GM12874 (cell line): ENCODE data around the gene CDH23.

Experiments
- TF ChIP-seq, protein P1 (sequence below): IDR thresholded peaks from 2 replicates; pipeline ENCODE4 v1.5.1; 2011; ENCODE audit warnings: low read depth, mild to moderate bottlenecking, control low read depth, low read length, moderate library complexity; ENCODE audit not compliant: insufficient read depth

The CDH23 gene

DNA sequence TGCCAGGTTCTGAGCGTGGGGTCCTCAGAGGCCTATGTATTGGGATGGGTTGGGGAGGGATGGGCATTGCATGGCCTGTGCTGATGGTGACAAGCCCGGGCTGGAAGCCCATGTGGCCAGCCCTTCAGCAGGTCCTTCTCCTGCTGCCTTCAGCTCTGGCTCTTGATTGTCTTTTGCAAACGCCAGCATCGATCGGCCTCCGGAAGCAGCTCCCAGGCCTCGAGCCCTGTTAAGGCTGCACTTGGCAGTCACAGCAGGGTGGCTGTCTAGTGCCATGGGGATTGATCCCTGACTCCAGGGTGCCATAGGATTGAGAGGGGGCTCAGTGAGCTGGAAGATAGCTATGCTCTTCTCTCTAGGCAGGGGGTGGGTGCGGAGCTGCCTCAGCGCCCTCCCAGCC is 51.4 kb downstream of the CDH23 start:
- TF ChIP-seq, protein P1, sequence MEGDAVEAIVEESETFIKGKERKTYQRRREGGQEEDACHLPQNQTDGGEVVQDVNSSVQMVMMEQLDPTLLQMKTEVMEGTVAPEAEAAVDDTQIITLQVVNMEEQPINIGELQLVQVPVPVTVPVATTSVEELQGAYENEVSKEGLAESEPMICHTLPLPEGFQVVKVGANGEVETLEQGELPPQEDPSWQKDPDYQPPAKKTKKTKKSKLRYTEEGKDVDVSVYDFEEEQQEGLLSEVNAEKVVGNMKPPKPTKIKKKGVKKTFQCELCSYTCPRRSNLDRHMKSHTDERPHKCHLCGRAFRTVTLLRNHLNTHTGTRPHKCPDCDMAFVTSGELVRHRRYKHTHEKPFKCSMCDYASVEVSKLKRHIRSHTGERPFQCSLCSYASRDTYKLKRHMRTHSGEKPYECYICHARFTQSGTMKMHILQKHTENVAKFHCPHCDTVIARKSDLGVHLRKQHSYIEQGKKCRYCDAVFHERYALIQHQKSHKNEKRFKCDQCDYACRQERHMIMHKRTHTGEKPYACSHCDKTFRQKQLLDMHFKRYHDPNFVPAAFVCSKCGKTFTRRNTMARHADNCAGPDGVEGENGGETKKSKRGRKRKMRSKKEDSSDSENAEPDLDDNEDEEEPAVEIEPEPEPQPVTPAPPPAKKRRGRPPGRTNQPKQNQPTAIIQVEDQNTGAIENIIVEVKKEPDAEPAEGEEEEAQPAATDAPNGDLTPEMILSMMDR = no peak

DNA sequence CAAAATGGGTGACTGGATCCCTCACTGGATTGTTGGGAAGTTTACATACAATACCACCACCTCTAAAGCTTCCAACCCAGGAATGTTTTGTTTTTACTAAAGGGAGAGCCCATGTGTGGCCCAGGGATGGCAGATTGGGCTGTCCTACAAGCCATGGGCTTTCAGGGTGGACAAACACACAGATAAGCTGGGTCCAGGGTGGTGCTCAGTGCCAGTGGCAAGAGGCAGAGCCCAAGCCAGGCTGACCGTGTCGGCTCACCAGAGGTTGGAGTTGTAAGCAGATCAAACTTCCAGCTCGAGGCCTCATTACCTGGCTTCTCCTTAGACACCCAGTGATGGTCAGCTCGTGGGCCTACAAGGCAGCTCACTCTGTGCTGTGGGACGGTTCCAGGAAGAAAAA is 52.3 kb downstream of the CDH23 start:
- TF ChIP-seq, protein P1 = no peak

DNA sequence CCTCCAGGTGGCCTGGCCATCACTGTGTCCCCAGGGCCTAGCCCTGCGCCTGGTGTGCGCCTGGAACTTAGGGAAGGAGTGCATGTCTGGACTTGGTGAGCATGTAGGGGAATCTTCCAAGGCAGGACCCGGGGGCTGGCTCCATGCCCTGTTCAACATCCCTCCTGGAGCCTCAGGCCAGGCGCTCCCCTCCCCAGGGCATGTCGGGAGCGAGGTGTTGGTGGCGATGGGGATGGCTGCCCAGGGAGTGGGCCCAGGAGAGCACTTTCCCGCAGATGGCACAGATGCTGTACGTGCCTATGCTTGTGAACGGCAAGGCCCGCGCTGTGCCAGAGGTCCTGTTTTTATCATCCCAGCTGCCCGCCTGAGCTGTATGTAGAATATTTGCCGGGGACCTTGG is 55.0 kb downstream of the CDH23 start:
- TF ChIP-seq, protein P1 = no peak

DNA sequence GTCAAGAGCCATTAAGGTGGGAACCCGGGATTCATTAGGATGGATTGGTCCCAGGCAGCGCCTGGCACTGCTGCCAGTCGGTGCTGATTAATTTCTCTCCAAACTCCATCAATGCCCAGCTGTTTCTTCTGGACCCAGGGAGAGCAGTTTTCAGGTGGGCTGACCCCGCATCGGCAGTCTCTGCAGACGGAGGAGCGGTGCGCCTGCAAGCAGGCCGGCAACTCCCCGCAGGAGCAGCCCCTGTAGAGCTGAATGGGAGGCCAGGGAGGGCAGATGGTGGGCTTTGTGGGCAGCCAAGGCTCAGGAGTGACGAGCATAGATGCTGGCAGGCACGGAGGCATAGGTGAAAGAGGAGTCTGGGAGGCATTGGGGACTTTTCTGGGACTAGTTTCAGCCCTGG is 56.5 kb downstream of the CDH23 start:
- TF ChIP-seq, protein P1 = no peak

DNA sequence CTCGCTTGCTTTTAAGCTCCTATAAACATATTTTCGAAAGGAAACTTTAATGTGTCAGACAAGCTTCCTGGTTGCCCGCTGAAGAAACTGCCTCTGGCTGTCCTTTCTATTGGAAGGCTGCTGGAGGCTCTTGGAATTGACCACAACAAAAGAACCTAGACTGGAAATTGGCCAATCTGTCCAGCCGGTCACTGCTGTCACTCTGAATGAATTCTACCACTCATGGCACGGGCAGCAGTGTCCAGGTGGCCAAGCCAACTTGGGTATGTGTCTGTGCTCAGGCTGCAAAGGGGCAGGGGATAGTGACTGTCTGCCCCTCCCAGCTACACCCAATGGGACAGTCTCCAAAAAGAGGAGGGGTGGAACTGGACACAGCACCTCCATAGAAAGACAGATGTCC is 57.6 kb downstream of the CDH23 start:
- TF ChIP-seq, protein P1 = no peak

GRCh38 chr10:71455035-71455434 is 58.3 kb downstream of the CDH23 start:
- TF ChIP-seq, protein P1 = no peak

DNA sequence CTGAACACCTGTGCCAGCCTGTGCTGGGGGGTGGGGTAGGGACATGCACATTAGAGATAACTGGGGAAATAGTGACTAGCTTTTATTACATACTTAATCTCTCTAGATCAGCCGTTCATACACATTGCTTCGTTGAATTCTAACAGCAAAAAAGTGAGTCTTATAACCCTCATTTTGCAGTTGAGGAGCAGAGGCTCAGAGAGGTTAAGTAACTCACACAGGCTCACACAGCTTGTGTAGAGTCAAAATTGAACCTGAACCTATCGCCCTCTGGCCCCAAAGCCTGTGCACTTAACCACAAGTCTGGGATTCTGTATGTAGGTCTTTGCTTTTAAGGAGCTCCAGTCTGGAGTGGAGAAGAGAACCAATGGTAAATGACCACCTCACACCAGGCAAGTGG is 59.9 kb downstream of the CDH23 start:
- TF ChIP-seq, protein P1 = no peak

DNA sequence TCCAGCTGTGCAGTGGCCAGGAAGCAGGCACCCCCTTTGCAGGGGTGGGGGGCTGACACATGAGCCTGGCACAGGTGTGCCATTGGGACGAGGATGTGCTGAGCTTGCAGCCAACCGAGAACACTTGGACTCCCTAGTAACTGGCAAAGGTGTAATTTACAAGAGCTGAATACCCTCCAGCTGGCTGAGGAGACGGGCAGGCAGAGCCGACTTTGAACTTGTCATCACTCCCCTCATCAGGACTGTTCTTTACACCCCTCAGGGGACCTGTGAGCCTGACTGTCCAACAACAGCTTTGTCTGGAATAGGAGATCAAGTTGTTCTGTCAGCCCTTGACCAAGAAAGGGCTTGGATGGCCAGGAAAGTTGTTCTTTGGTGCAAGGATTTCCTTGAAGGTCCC is 61.2 kb downstream of the CDH23 start:
- TF ChIP-seq, protein P1 = no peak
